ENCODE data around the gene DOCK2. TPM values are rescaled to one million over a fixed set of nuclear protein-coding genes. Genes with fewer than 3 reads are reported as not detected.
"Not testable (repeated sequence)": the region's sequence is repeated elsewhere in the genome, so short reads cannot be mapped to it uniquely, and the experiment has no call there.

The DOCK2 gene
- total RNA-seq, 5 donors from 2014 or later (not counting 1 experiment from before 2014, with no cell fraction given), result 168 to 303 (median 197) TPM

- no peak for DNase-seq
- Mint-ChIP-seq H3K27ac (peak overlapping the region in 1 of 2 donors; percentile 75), H3K9me3 (no peaks in the 10 kb centered on the region), H3K36me3 (peaks cover 56% of the 10 kb centered on the region), H3K27me3 (no peaks in the 10 kb centered on the region), H3K4me3 (no peak overlapping the region), H3K4me1 (peaks cover 32 to 41% (median 41%) of the 10 kb centered on the region in 3 donors)
- Histone ChIP-seq H3K9me3 (no peaks in the 10 kb centered on the region), H3K36me3 (ENCODE audit: control insufficient read depth in 2 of 2, extremely low read depth in 1 of 2, insufficient read depth in 1 of 2, low read length in 1 of 2) (peaks cover 0 to 59% of the 10 kb centered on the region in 2 donors), H3K4me1 (ENCODE audit: control insufficient read depth in 1 of 2, extremely low read depth in 1 of 2, insufficient read depth in 2 of 2, low read length in 2 of 2) (peaks cover 0 to 9% of the 10 kb centered on the region in 2 experiments), H3K27me3 (replicated peaks in 1 of 2; ENCODE audit: control insufficient read depth in 2 of 2, extremely low read depth in 1 of 2, insufficient read depth in 2 of 2, low read length in 1 of 2) (no peaks in the 10 kb centered on the region), H3K4me3 (ENCODE audit: control insufficient read depth in 1 of 2, extremely low read depth in 1 of 2, low read length in 1 of 2) (no peak overlapping the region), H3K27ac (ENCODE audit: low read length) (no peak overlapping the region)
- 100% methylated on average over 1 of the region's 1 CpG for WGBS (ENCODE audit: insufficient coverage)
- ChIA-PET CTCF (no interaction called here), POLR2A (no interaction called here)
- ATAC-seq (replicated peaks in 1 of 4), result no peak
These were observed 167.8 kb downstream of the DOCK2 start for GRCh38 chr5:169804861-169805260.

GRCh38 chr5:169805527-169805934 is 168.5 kb downstream of the DOCK2 start:
- Mint-ChIP-seq H3K27ac (peak overlapping the region; percentile 22 to 55), H3K27me3 (no peaks in the 10 kb centered on the region), H3K9me3 (no peaks in the 10 kb centered on the region), H3K36me3 (peaks cover 56% of the 10 kb centered on the region), H3K4me1 (peaks cover 34 to 41% (median 40%) of the 10 kb centered on the region in 3 donors), H3K4me3 (no peak overlapping the region)
- WGBS (ENCODE audit: insufficient coverage), result 17% methylated on average over 1 of the region's 5 CpGs
- no peak overlapping the region for H3K27ac ChIP-seq (ENCODE audit: low read length)
- H3K4me3 ChIP-seq (ENCODE audit: control insufficient read depth in 1 of 2, extremely low read depth in 1 of 2, low read length in 1 of 2), result no peak overlapping the region
- H3K4me1 ChIP-seq (ENCODE audit: control insufficient read depth in 1 of 2, extremely low read depth in 1 of 2, insufficient read depth in 2 of 2, low read length in 2 of 2), result peaks cover 0 to 9% of the 10 kb centered on the region in 2 experiments
- H3K27me3 ChIP-seq (replicated peaks in 1 of 2; ENCODE audit: control insufficient read depth in 2 of 2, extremely low read depth in 1 of 2, insufficient read depth in 2 of 2, low read length in 1 of 2), result no peaks in the 10 kb centered on the region
- peak; percentile 45 to 64 (median 60) for ATAC-seq (replicated peaks in 1 of 4)
- DNase-seq, result peak in 5 of 35 experiments; percentile 2 to 19 (median 4)
- no peaks in the 10 kb centered on the region for H3K9me3 ChIP-seq
- ChIA-PET POLR2A (no interaction called here), CTCF (no interaction called here)
- H3K36me3 ChIP-seq (ENCODE audit: control insufficient read depth in 2 of 2, extremely low read depth in 1 of 2, insufficient read depth in 1 of 2, low read length in 1 of 2), result peaks cover 0 to 65% of the 10 kb centered on the region in 2 donors

GRCh38 chr5:169805937-169806700 is 169.0 kb downstream of the DOCK2 start:
- Histone ChIP-seq H3K27ac (ENCODE audit: low read length) (no peak overlapping the region), H3K36me3 (ENCODE audit: control insufficient read depth in 2 of 2, extremely low read depth in 1 of 2, insufficient read depth in 1 of 2, low read length in 1 of 2) (peaks cover 2 to 70% of the 10 kb centered on the region in 2 donors), H3K4me1 (ENCODE audit: control insufficient read depth in 1 of 2, extremely low read depth in 1 of 2, insufficient read depth in 2 of 2, low read length in 2 of 2) (peaks cover 0 to 9% of the 10 kb centered on the region in 2 experiments), H3K27me3 (replicated peaks in 1 of 2; ENCODE audit: control insufficient read depth in 2 of 2, extremely low read depth in 1 of 2, insufficient read depth in 2 of 2, low read length in 1 of 2) (no peaks in the 10 kb centered on the region), H3K9me3 (no peaks in the 10 kb centered on the region), H3K4me3 (ENCODE audit: control insufficient read depth in 1 of 2, extremely low read depth in 1 of 2, low read length in 1 of 2) (no peak overlapping the region)
- ATAC-seq (replicated peaks in 1 of 4) (no peak), DNase-seq (no peak)
- Mint-ChIP-seq H3K36me3 (peaks cover 59% of the 10 kb centered on the region), H3K9me3 (no peaks in the 10 kb centered on the region), H3K27me3 (no peaks in the 10 kb centered on the region), H3K27ac (peak overlapping the region in 1 of 2 donors; percentile 55), H3K4me3 (no peak overlapping the region), H3K4me1 (peaks cover 34 to 46% (median 39%) of the 10 kb centered on the region in 3 donors)
- POLR2A ChIA-PET, result no interaction called here
- 86% methylated on average over 1 of the region's 6 CpGs for WGBS (ENCODE audit: insufficient coverage)
- CTCF ChIA-PET, result no interaction called here

- Mint-ChIP-seq H3K4me3 (no peak overlapping the region), H3K9me3 (no peaks in the 10 kb centered on the region), H3K36me3 (peaks cover 63% of the 10 kb centered on the region), H3K27ac (no peak overlapping the region), H3K4me1 (peaks cover 31 to 46% (median 33%) of the 10 kb centered on the region in 3 donors), H3K27me3 (no peaks in the 10 kb centered on the region)
- no peaks in the 10 kb centered on the region for H3K9me3 ChIP-seq
- ChIA-PET CTCF (interaction anchor here in 1 of 2 donors (0.6 kb wide), 1 partner anchor 15 kb away, joined by 3 read pairs; no protein-coding TSS in a partner anchor), POLR2A (no interaction called here)
- no peak for ATAC-seq (replicated peaks in 1 of 4)
- H3K27me3 ChIP-seq (replicated peaks in 1 of 2; ENCODE audit: control insufficient read depth in 2 of 2, extremely low read depth in 1 of 2, insufficient read depth in 2 of 2, low read length in 1 of 2), result no peaks in the 10 kb centered on the region
- H3K27ac ChIP-seq (ENCODE audit: low read length), result no peak overlapping the region
- H3K4me3 ChIP-seq (ENCODE audit: control insufficient read depth in 1 of 2, extremely low read depth in 1 of 2, low read length in 1 of 2), result no peak overlapping the region
- peaks cover 0 to 9% of the 10 kb centered on the region in 2 experiments for H3K4me1 ChIP-seq (ENCODE audit: control insufficient read depth in 1 of 2, extremely low read depth in 1 of 2, insufficient read depth in 2 of 2, low read length in 2 of 2)
- H3K36me3 ChIP-seq (ENCODE audit: control insufficient read depth in 2 of 2, extremely low read depth in 1 of 2, insufficient read depth in 1 of 2, low read length in 1 of 2), result peaks cover 5 to 82% of the 10 kb centered on the region in 2 donors
- no peak for DNase-seq
- WGBS (ENCODE audit: insufficient coverage), result 93% methylated on average over 2 of the region's 2 CpGs
These were observed 171.1 kb downstream of the DOCK2 start for GRCh38 chr5:169808118-169808581.

- H3K4me1 ChIP-seq (ENCODE audit: control insufficient read depth in 1 of 2, extremely low read depth in 1 of 2, insufficient read depth in 2 of 2, low read length in 2 of 2); CTCF ChIA-PET; H3K9me3 Mint-ChIP-seq; POLR2A ChIA-PET; H3K27me3 ChIP-seq (replicated peaks in 1 of 2; ENCODE audit: control insufficient read depth in 2 of 2, extremely low read depth in 1 of 2, insufficient read depth in 2 of 2, low read length in 1 of 2); H3K27ac Mint-ChIP-seq; ATAC-seq (replicated peaks in 1 of 4); H3K4me3 Mint-ChIP-seq; H3K27ac ChIP-seq (ENCODE audit: low read length); H3K27me3 Mint-ChIP-seq; DNase-seq; H3K9me3 ChIP-seq; H3K4me3 ChIP-seq (ENCODE audit: control insufficient read depth in 1 of 2, extremely low read depth in 1 of 2, low read length in 1 of 2): not testable (repeated sequence)
- peaks cover 25 to 40% (median 28%) of the 10 kb centered on the region in 3 donors for H3K4me1 Mint-ChIP-seq
- WGBS (ENCODE audit: insufficient coverage), result 100% methylated on average over 2 of the region's 3 CpGs
- H3K36me3 ChIP-seq (ENCODE audit: control insufficient read depth in 2 of 2, extremely low read depth in 1 of 2, insufficient read depth in 1 of 2, low read length in 1 of 2), result peaks cover 5 to 82% of the 10 kb centered on the region in 2 donors
- peaks cover 63% of the 10 kb centered on the region for H3K36me3 Mint-ChIP-seq
These were observed 171.8 kb downstream of the DOCK2 start for GRCh38 chr5:169808880-169809279.

- Histone ChIP-seq H3K36me3 (ENCODE audit: control insufficient read depth in 2 of 2, extremely low read depth in 1 of 2, insufficient read depth in 1 of 2, low read length in 1 of 2) (peaks cover 5 to 82% of the 10 kb centered on the region in 2 donors), H3K27ac (ENCODE audit: low read length) (no peak overlapping the region), H3K27me3 (replicated peaks in 1 of 2; ENCODE audit: control insufficient read depth in 2 of 2, extremely low read depth in 1 of 2, insufficient read depth in 2 of 2, low read length in 1 of 2) (no peaks in the 10 kb centered on the region), H3K4me3 (ENCODE audit: control insufficient read depth in 1 of 2, extremely low read depth in 1 of 2, low read length in 1 of 2) (no peak overlapping the region), H3K9me3 (no peaks in the 10 kb centered on the region), H3K4me1 (ENCODE audit: control insufficient read depth in 1 of 2, extremely low read depth in 1 of 2, insufficient read depth in 2 of 2, low read length in 2 of 2) (peaks cover 0 to 9% of the 10 kb centered on the region in 2 experiments)
- Mint-ChIP-seq H3K36me3 (peaks cover 64% of the 10 kb centered on the region), H3K9me3 (no peaks in the 10 kb centered on the region), H3K4me3 (no peak overlapping the region), H3K27me3 (no peaks in the 10 kb centered on the region), H3K4me1 (peaks cover 23 to 36% (median 24%) of the 10 kb centered on the region in 3 donors), H3K27ac (no peak overlapping the region)
- CTCF ChIA-PET, result no interaction called here
- ATAC-seq (replicated peaks in 1 of 4) (no peak), DNase-seq (no peak)
- POLR2A ChIA-PET, result interaction anchor here in 1 of 2 donors (0.5 kb wide), 1 partner anchor 9 kb away, joined by 9 read pairs; no protein-coding TSS in a partner anchor
- 83% methylated on average over 1 of the region's 5 CpGs for WGBS (ENCODE audit: insufficient coverage)
These were observed 172.2 kb downstream of the DOCK2 start for GRCh38 chr5:169809281-169809680.
